Left lung (tissue), 10 donors: ENCODE measurements around the gene ARHGEF26. TPM values are rescaled to one million over a fixed set of nuclear protein-coding genes. Genes with fewer than 3 reads are reported as not detected.

Experiments
- ATAC-seq: fragments of 200-7000 bp; cut with Tn5 transposase; one replicate; pipeline ENCODE4 v1.9.1; 2020; ENCODE audit warnings: moderate library complexity
- DNase-seq, 4 donors: peaks; one replicate each; pipeline ENCODE4 v3.0.0-alpha.2; 2013 to 2020
- H3K27ac ChIP-seq, 2 donors: fragments of 200-600 bp; sonication (generic) in 1 of 2; one replicate each; pipeline versions ENCODE4 v1.5.0 to v1.8.0; 2020 to 2021
- H3K27me3 ChIP-seq, 2 donors: fragments of 200-600 bp; sonication (generic) in 1 of 2; one replicate each; pipeline versions ENCODE4 v1.5.0 to v1.8.0; 2020 to 2021
- H3K36me3 ChIP-seq, 2 donors: fragments of 200-600 bp; sonication (generic) in 1 of 2; one replicate each; pipeline versions ENCODE4 v1.5.0 to v1.8.0; 2020 to 2021
- H3K4me1 ChIP-seq, 2 donors: fragments of 200-600 bp; one replicate each; pipeline ENCODE4 v1.8.0; 2021
- H3K4me3 ChIP-seq, 2 donors: fragments of 200-600 bp; sonication (generic) in 1 of 2; one replicate each; pipeline versions ENCODE4 v1.5.0 to v1.8.0; 2020 to 2021; ENCODE audit warnings: mild to moderate bottlenecking in 1 of 2
- H3K9me3 ChIP-seq, 2 donors: fragments of 200-600 bp; sonication (generic) in 1 of 2; one replicate each; pipeline versions ENCODE4 v1.5.0 to v1.8.0; 2020 to 2021
- intact Hi-C, 2 donors: fragments of 100-400 bp; cut with DNase I; formaldehyde crosslinking; loops; one replicate each; pipeline versions ENCODE4 v1.11.2 to v1.14.2; 2022
- polyA plus RNA-seq, 6 donors: library from polyadenylated mRNA; unstranded; fragments of 120-200 nt; gene quantifications; one replicate each; pipeline ENCODE4 v1.2.1, GENCODE V29; 2013; ENCODE audit not compliant: insufficient read length in 6 of 6
- total RNA-seq, 2 donors: library from RNA; stranded (reverse); fragmentation: NEBNext Ultra II Directional; extraction: Animal tissue kit (Norgen Biotek cat#: 25700); gene quantifications; one replicate each; pipeline ENCODE4 v1.2.1, GENCODE V29; 2021
- TF ChIP-seq, protein P1 (sequence below), 2 donors: fragments of 200-600 bp; sonication (generic) in 1 of 2; IDR thresholded peaks; one replicate each; pipeline versions ENCODE4 v1.5.0 to v1.8.0; 2021; ENCODE audit warnings: antibody characterized with exemption in 2 of 2
- donor health status: DM: no; HTN: yes; CAD: no.
- donor health status: DM: no; HTN: no; CAD: no.

ARHGEF26 gene
- total and polyA plus RNA-seq, 8 donors = 25.2 to 58.8 (median 30.0) TPM

DNA sequence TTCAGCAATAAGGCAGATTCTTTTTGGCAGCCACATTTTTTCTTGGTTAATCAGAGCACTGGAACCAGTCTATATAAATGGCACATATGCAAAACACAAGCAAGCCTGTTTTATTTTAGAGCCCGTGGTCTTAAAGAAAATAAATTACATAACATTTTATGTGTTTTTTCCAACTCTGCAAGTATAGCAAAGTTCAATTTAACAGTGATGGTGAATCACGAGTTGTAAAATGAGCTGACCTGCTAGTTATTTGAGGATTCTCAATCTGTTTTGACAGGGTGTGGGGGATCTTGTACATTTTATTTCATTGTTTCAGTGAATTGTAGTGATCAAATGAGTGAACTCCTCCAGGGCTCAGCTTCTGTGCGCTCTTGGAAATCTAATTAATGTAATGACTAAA, 2.7 kb downstream of the ARHGEF26 start:
- ATAC-seq (no peak), DNase-seq (no peak)
- H3K27me3 ChIP-seq = peaks cover 0 to 50% of the 10 kb centered on the region in 2 donors
- no peaks in the 10 kb centered on the region for H3K36me3 ChIP-seq
- TF ChIP-seq, protein P1, sequence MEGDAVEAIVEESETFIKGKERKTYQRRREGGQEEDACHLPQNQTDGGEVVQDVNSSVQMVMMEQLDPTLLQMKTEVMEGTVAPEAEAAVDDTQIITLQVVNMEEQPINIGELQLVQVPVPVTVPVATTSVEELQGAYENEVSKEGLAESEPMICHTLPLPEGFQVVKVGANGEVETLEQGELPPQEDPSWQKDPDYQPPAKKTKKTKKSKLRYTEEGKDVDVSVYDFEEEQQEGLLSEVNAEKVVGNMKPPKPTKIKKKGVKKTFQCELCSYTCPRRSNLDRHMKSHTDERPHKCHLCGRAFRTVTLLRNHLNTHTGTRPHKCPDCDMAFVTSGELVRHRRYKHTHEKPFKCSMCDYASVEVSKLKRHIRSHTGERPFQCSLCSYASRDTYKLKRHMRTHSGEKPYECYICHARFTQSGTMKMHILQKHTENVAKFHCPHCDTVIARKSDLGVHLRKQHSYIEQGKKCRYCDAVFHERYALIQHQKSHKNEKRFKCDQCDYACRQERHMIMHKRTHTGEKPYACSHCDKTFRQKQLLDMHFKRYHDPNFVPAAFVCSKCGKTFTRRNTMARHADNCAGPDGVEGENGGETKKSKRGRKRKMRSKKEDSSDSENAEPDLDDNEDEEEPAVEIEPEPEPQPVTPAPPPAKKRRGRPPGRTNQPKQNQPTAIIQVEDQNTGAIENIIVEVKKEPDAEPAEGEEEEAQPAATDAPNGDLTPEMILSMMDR (IDR thresholded peaks at IDR 0.05) = no peak
- peaks cover 0 to 43% of the 10 kb centered on the region in 2 donors for H3K4me1 ChIP-seq
- no peaks in the 10 kb centered on the region for H3K9me3 ChIP-seq
- intact Hi-C loops = no loop called here
- H3K27ac ChIP-seq = peak overlapping the region in 1 of 2 donors; percentile 5
- H3K4me3 ChIP-seq = peak overlapping the region; percentile 60 to 74

DNA sequence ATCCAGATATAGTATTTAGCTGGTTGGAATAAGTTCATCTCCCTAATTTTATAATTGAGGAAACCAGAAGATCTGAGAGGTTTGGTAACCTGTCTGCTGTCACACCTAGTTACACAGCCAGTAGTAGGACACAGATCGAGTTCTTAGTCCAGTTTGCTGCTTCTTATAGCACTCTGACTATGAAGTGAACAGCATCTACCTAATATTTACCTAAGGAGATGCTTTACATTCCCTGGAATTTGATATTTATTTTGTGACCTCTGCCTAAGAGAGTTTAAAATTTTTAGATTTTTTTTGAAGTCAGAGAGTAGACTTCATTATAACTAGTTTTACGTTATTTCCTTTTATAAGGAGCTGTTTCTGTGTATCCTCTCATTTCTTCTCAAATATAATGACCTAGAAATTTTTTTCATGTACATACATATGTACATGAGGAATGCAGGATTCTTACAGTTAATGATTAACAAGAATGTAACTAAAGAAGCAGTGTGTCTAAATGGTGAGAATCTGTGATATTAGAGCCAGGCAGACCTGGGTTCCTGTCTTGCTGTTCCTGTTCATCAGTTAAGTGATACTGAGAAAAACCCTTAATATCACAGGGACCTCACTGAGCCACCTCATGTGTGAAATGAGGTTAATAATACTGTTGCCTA, 4.3 kb downstream of the ARHGEF26 start:
- Histone ChIP-seq H3K36me3 (no peaks in the 10 kb centered on the region), H3K27ac (no peak overlapping the region), H3K27me3 (peaks cover 0 to 40% of the 10 kb centered on the region in 2 donors), H3K4me3 (peak overlapping the region in 1 of 2 donors; percentile 74), H3K9me3 (no peaks in the 10 kb centered on the region), H3K4me1 (peaks cover 3 to 38% of the 10 kb centered on the region in 2 donors)
- intact Hi-C loops = no loop called here
- DNase-seq = no peak
- TF ChIP-seq, protein P1 (IDR thresholded peaks at IDR 0.05) = no peak
- no peak for ATAC-seq

DNA sequence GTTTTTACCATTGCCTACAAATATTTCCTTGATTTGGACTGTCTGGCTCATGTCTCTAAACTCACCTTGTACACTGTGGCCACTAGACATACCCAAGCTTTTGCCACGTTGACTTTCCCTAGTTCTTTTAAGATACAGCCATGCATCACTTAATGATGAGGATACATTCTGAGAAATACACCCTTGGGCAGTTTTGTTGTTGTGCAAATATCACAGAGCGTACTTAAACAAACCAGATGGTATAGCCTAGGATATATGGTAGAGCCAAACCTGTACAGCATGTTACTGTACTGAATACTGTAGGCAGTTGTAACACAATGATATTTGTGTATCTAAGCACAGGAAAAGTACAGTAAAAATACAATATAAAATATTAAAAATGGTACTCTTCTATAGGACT, 5.5 kb downstream of the ARHGEF26 start:
- H3K4me3 ChIP-seq = no peak overlapping the region
- DNase-seq (no peak), ATAC-seq (no peak)
- H3K27me3 ChIP-seq = peaks cover 0 to 28% of the 10 kb centered on the region in 2 donors
- H3K27ac ChIP-seq = no peak overlapping the region
- no peaks in the 10 kb centered on the region for H3K9me3 ChIP-seq
- no peaks in the 10 kb centered on the region for H3K36me3 ChIP-seq
- intact Hi-C loops = no loop called here
- H3K4me1 ChIP-seq = peaks cover 3 to 38% of the 10 kb centered on the region in 2 donors
- TF ChIP-seq, protein P1 (IDR thresholded peaks at IDR 0.05) = no peak

DNA sequence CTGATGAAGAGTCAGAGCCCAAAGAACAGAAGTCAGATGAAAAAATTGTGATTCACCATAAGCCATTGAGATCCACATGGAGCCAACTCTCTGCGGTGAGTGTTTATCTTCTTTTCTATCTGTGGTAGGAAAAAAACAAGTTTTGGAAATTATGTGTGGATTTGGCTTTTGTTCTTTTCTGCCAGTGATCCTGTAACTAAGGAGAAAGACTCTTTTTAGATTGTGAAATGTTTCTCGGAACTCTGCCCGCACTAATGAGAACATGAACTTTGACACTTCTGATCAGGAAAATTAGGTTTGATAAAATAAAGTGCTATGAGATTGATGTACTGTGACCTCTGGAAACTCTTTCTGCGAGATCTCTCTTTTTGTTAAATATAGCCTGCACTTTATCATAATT, 8.4 kb downstream of the ARHGEF26 start:
- intact Hi-C loops = no loop called here
- TF ChIP-seq, protein P1 (IDR thresholded peaks at IDR 0.05) = no peak
- Histone ChIP-seq H3K4me3 (no peak overlapping the region), H3K36me3 (no peaks in the 10 kb centered on the region), H3K27me3 (no peaks in the 10 kb centered on the region), H3K4me1 (peaks cover 3 to 13% of the 10 kb centered on the region in 2 donors), H3K27ac (no peak overlapping the region), H3K9me3 (no peaks in the 10 kb centered on the region)
- no peak for ATAC-seq
- DNase-seq = peak in 2 of 4 donors; percentile 48 to 57

DNA sequence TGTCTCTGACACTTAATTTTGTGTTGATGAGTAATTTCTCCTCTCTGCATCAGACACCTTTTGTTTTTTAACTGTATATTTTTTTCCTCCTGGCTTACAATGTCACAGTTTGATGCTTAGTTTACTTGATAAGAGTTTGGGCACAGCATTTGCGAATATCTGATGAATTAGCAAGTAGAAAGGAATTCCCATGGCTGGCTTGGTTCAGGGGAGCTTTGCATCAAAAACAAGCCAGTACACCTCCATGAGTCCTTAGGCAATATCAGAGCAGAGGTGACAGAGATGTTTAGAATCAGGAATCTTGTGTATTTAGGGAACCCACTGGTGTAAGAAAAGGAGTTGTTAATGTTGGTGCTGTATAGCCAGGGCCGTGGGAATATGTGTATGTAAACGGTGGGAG, 9.3 kb downstream of the ARHGEF26 start:
- Histone ChIP-seq H3K4me1 (peaks cover 3 to 5% of the 10 kb centered on the region in 2 donors), H3K27me3 (no peaks in the 10 kb centered on the region), H3K4me3 (no peak overlapping the region), H3K27ac (no peak overlapping the region), H3K9me3 (no peaks in the 10 kb centered on the region), H3K36me3 (no peaks in the 10 kb centered on the region)
- intact Hi-C loops = no loop called here
- no peak for ATAC-seq
- no peak for DNase-seq
- TF ChIP-seq, protein P1 (IDR thresholded peaks at IDR 0.05) = no peak
